Fibroblast of lung (primary cell): ENCODE results near the gene PECR. TPM values are rescaled to one million over a fixed set of nuclear protein-coding genes. Genes with fewer than 3 reads are reported as not detected.
"Not testable (repeated sequence)": the region's sequence is repeated elsewhere in the genome, so short reads cannot be mapped to it uniquely, and the experiment has no call there.

Experiments
- DNase-seq, 2 donors: peaks; one replicate each; pipeline versions ENCODE4 v3.0.0 to v3.0.0-alpha.2; 2010; ENCODE audit warnings: low read depth in 2 of 2
- H2AFZ ChIP-seq: 2 replicates; pipeline ENCODE4 v1.5.1; 2012; ENCODE audit warnings: low read length, control low read depth, inconsistent platforms
- H3K27ac ChIP-seq: 2 replicates; pipeline ENCODE4 v1.5.1; 2011; ENCODE audit warnings: low read length, control low read depth; ENCODE audit not compliant: insufficient read depth
- H3K27me3 ChIP-seq: 2 replicates; pipeline ENCODE4 v1.5.1; 2011; ENCODE audit warnings: mild to moderate bottlenecking, low read length; ENCODE audit not compliant: control insufficient read depth, insufficient read depth
- H3K36me3 ChIP-seq: 2 replicates; pipeline ENCODE4 v1.5.1; 2011; ENCODE audit warnings: low read length; ENCODE audit not compliant: control insufficient read depth, insufficient read depth
- H3K4me1 ChIP-seq: 2 replicates; pipeline ENCODE4 v1.5.1; 2011; ENCODE audit warnings: low read length; ENCODE audit not compliant: control insufficient read depth, insufficient read depth; ENCODE audit errors: extremely low read depth
- H3K4me2 ChIP-seq: 2 replicates; pipeline ENCODE4 v1.5.1; 2011; ENCODE audit warnings: low read length, control low read depth; ENCODE audit not compliant: insufficient read depth; ENCODE audit errors: extremely low read depth
- H3K4me3 ChIP-seq, 4 experiments: fragments of 200-600 bp in 1 of 4; sonication (generic) in 1 of 4; replicated peaks in 1 of 4; 2 replicates each; pipeline ENCODE4 v1.5.1; 2011 to 2016; ENCODE audit warnings: low read length in 4 of 4, low read depth in 3 of 4, mild to moderate bottlenecking in 3 of 4, control low read depth in 2 of 4, inconsistent platforms in 1 of 4, mixed read lengths in 1 of 4; ENCODE audit not compliant: insufficient read depth in 1 of 4; ENCODE audit errors: control extremely low read depth in 1 of 4
- H3K79me2 ChIP-seq: 2 replicates; pipeline ENCODE4 v1.5.1; 2012; ENCODE audit warnings: mild to moderate bottlenecking, low read length, inconsistent platforms; ENCODE audit not compliant: control insufficient read depth, insufficient read depth
- H3K9ac ChIP-seq: 2 replicates; pipeline ENCODE4 v1.5.1; 2011; ENCODE audit warnings: mild to moderate bottlenecking, low read length, control low read depth; ENCODE audit not compliant: insufficient read depth
- H3K9me3 ChIP-seq: 2 replicates; pipeline ENCODE4 v1.5.1; 2012; ENCODE audit warnings: low read depth, low read length; ENCODE audit not compliant: control insufficient read depth, insufficient read depth
- H4K20me1 ChIP-seq: 2 replicates; pipeline ENCODE4 v1.5.1; 2011; ENCODE audit warnings: low read length; ENCODE audit not compliant: control insufficient read depth, insufficient read depth; ENCODE audit errors: extremely low read depth
- EZH2 ChIP-seq: IDR thresholded peaks from 2 replicates; pipeline ENCODE4 v1.5.1; 2012; ENCODE audit warnings: low read length, control low read depth, mild to moderate bottlenecking; ENCODE audit errors: missing control alignments
- polyA plus RNA-seq, 2 donors: library from polyadenylated mRNA; depleted of rRNA in 1 of 2; stranded (reverse) in 1 of 2; unstranded in 1 of 2; fragments of >200 nt; gene quantifications; 2 replicates each; pipeline ENCODE4 v1.2.1, GENCODE V29; 2011 to 2012; ENCODE audit warnings: missing spikeins in 1 of 2
- total RNA-seq: library from RNA; depleted of rRNA; stranded (reverse); fragments of >200 nt; gene quantifications from 2 replicates; pipeline ENCODE4 v1.2.1, GENCODE V29; 2014
- TF ChIP-seq, protein P1 (sequence below), 2 donors: IDR thresholded peaks in 1 of 2; conservative IDR thresholded peaks in 1 of 2; 1 replicate in 1 of 2; 2 replicates in 1 of 2; pipeline ENCODE4 v1.5.1; 2011 to 2012; ENCODE audit warnings: low read length in 2 of 2, control low read depth in 1 of 2, inconsistent platforms in 1 of 2, low read depth in 1 of 2, mild to moderate bottlenecking in 1 of 2

PECR gene
- total and polyA plus RNA-seq, 2 donors (not counting 1 experiment from before 2014, with no cell fraction given): 11.7 to 19.3 TPM

DNA sequence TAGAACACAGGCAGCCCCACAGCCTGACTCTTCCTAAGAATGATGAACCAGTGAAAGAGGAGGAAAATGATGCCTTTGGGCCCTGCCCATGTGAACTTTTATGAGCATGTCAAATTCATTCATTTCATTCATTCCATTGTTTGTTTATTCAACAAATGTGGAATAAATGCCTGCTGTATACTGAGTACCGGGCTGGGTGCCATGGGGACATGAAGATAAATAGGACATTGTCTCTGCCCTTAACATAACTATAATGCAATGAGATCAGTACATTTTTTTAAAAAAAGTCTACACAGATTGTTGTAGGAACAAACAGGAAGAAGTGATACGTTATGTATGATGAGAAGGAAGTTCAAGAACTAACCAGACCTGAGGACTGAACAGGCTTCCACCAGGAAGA is 83.0 kb downstream of the PECR start:
- no peaks in the 10 kb centered on the region for H4K20me1 ChIP-seq
- no peak for DNase-seq

DNA sequence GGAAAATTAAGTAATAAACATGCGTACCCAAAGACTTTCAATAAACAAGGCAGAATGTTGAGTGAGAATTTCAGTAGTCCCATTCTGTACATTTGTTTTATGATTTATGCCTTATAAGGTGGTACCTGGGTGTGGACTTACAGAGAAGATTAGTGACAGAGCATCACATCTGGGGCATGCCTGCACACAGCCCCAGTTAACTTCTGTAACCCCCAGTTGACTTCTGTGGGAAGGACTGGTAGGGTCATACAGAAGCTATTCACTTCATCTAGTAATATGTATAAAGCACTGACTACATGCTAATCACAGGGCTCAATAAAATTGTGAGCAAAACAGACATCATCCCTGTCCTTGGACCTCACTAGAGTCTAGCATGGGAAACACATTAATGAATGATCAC is 84.4 kb downstream of the PECR start:
- no peak overlapping the region for H3K4me2 ChIP-seq
- no peak overlapping the region for H3K4me3 ChIP-seq
- no peaks in the 10 kb centered on the region for H4K20me1 ChIP-seq
- no peaks in the 10 kb centered on the region for H3K27me3 ChIP-seq
- no peaks in the 10 kb centered on the region for H3K79me2 ChIP-seq
- no peak for TF ChIP-seq EZH2
- TF ChIP-seq, protein P1, sequence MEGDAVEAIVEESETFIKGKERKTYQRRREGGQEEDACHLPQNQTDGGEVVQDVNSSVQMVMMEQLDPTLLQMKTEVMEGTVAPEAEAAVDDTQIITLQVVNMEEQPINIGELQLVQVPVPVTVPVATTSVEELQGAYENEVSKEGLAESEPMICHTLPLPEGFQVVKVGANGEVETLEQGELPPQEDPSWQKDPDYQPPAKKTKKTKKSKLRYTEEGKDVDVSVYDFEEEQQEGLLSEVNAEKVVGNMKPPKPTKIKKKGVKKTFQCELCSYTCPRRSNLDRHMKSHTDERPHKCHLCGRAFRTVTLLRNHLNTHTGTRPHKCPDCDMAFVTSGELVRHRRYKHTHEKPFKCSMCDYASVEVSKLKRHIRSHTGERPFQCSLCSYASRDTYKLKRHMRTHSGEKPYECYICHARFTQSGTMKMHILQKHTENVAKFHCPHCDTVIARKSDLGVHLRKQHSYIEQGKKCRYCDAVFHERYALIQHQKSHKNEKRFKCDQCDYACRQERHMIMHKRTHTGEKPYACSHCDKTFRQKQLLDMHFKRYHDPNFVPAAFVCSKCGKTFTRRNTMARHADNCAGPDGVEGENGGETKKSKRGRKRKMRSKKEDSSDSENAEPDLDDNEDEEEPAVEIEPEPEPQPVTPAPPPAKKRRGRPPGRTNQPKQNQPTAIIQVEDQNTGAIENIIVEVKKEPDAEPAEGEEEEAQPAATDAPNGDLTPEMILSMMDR (conservative IDR thresholded peaks at IDR 0.05 in 1 of 2, IDR thresholded peaks at IDR 0.05 in 1 of 2; ENCODE audit: low read depth in 1 of 2, low read length in 2 of 2): no peak
- DNase-seq: no peak
- H3K9ac ChIP-seq: no peak overlapping the region
- no peaks in the 10 kb centered on the region for H3K4me1 ChIP-seq
- no peak overlapping the region for H2AFZ ChIP-seq
- no peaks in the 10 kb centered on the region for H3K9me3 ChIP-seq
- no peaks in the 10 kb centered on the region for H3K36me3 ChIP-seq
- H3K27ac ChIP-seq: no peak overlapping the region

More for the DNA sequence above, 83.0 kb downstream of the PECR start:
- Histone ChIP-seq H3K4me3 (no peak overlapping the region), H3K79me2 (no peaks in the 10 kb centered on the region), H2AFZ (no peak overlapping the region), H3K9ac (no peak overlapping the region), H3K27me3 (no peaks in the 10 kb centered on the region), H3K4me1 (no peaks in the 10 kb centered on the region), H3K4me2 (no peak overlapping the region), H3K36me3 (no peaks in the 10 kb centered on the region), H3K27ac (no peak overlapping the region), H3K9me3 (no peaks in the 10 kb centered on the region)
- TF ChIP-seq EZH2: no peak
- TF ChIP-seq, protein P1 (conservative IDR thresholded peaks at IDR 0.05 in 1 of 2, IDR thresholded peaks at IDR 0.05 in 1 of 2; ENCODE audit: low read depth in 1 of 2, low read length in 2 of 2): no peak

DNA sequence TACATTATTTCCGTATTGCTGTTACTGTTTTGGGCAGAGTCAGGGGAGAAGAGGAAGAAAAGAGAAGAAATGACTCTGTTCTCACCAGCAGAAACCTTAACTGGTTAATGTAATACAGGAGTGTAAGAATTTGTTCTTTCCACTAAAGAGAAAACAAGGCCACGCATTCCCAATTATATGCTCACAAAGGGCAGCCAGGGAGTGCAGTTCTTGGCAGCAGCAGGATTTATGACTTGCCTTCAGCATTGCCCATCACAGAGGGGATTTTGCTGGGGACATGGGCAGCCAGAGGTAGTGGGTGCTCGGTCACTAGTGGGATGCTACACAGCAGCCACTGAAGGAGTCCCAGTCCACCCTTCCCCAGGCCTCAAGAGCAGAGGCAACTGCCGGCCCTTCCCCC is 86.7 kb downstream of the PECR start:
- DNase-seq: peak in 1 of 2 donors; percentile 53
- H4K20me1 ChIP-seq: no peaks in the 10 kb centered on the region
- no peaks in the 10 kb centered on the region for H3K79me2 ChIP-seq
- H3K27me3 ChIP-seq: no peaks in the 10 kb centered on the region
- no peak overlapping the region for H3K4me2 ChIP-seq
- H2AFZ ChIP-seq: no peak overlapping the region
- H3K9ac ChIP-seq: no peak overlapping the region
- no peak overlapping the region for H3K27ac ChIP-seq
- H3K4me3 ChIP-seq: no peak overlapping the region
- no peaks in the 10 kb centered on the region for H3K36me3 ChIP-seq
- no peak for TF ChIP-seq EZH2
- TF ChIP-seq, protein P1 (conservative IDR thresholded peaks at IDR 0.05 in 1 of 2, IDR thresholded peaks at IDR 0.05 in 1 of 2; ENCODE audit: low read depth in 1 of 2, low read length in 2 of 2): no peak
- H3K4me1 ChIP-seq: no peaks in the 10 kb centered on the region
- H3K9me3 ChIP-seq: no peaks in the 10 kb centered on the region

DNA sequence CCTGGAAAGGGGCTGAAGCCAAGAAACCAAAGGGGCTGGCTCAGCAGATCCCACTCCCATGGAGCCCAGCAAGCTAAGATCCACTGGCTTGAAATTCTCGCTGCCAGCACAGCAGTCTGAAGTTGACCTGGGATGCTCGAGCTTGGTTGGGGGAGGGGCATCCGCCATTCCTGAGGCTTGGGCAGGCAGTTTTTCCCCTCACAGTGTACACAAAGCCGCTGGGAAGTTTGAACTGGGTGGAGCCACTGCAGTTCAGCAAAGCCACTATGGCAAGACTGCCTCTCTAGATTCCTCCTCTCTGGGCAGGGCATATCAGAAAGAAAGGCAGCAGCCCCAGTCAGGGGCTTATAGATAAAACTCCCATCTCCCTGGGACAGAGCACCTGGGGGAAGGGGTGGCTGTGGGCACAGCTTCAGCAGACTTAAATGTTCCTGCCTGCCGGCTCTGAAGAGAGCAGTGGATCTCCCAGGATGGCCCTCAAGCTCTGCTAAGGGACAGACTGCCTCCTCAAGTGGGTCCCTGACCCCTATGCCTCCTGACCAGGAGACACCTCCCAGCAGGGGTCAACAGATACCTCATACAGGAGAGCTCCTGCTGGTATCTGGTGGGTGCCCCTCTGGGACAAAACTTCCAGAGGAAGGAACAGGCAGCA is 92.9 kb downstream of the PECR start:
- H3K27ac ChIP-seq, DNase-seq, H3K9me3 ChIP-seq, H3K27me3 ChIP-seq, H2AFZ ChIP-seq, H3K4me3 ChIP-seq, H4K20me1 ChIP-seq, H3K4me1 ChIP-seq, H3K4me2 ChIP-seq, H3K36me3 ChIP-seq, H3K9ac ChIP-seq, H3K79me2 ChIP-seq: not testable (repeated sequence)
